Posterior vena cava (tissue), 2 donors: ENCODE data around the gene FRMD8. TPM values are rescaled to one million over a fixed set of nuclear protein-coding genes. Genes with fewer than 3 reads are reported as not detected.
"Not testable (repeated sequence)": the region's sequence is repeated elsewhere in the genome, so short reads cannot be mapped to it uniquely, and the experiment has no call there.

Source experiments
- DNase-seq: peaks from one replicate; pipeline ENCODE4 v3.0.0-alpha.2; 2020; ENCODE audit warnings: low spot score
- intact Hi-C, 2 donors: fragments of 100-400 bp; cut with DNase I; formaldehyde crosslinking; loops; one replicate each; pipeline versions ENCODE4 v1.14.1 to v1.14.2; 2022 to 2023
- total RNA-seq, 2 donors: library from RNA; stranded (reverse); fragmentation: NEBNext Ultra II Directional; extraction: Animal tissue kit (Norgen Biotek cat#: 25700); gene quantifications; one replicate each; pipeline ENCODE4 v1.2.1, GENCODE V29; 2021
- donor health status: DM: yes; HTN: yes; CAD: no.
- donor health status: DM: yes; HTN: yes; CAD: no.

Gene FRMD8
- total RNA-seq, 2 donors from 2014 or later, result 19.0 to 20.7 TPM

DNA sequence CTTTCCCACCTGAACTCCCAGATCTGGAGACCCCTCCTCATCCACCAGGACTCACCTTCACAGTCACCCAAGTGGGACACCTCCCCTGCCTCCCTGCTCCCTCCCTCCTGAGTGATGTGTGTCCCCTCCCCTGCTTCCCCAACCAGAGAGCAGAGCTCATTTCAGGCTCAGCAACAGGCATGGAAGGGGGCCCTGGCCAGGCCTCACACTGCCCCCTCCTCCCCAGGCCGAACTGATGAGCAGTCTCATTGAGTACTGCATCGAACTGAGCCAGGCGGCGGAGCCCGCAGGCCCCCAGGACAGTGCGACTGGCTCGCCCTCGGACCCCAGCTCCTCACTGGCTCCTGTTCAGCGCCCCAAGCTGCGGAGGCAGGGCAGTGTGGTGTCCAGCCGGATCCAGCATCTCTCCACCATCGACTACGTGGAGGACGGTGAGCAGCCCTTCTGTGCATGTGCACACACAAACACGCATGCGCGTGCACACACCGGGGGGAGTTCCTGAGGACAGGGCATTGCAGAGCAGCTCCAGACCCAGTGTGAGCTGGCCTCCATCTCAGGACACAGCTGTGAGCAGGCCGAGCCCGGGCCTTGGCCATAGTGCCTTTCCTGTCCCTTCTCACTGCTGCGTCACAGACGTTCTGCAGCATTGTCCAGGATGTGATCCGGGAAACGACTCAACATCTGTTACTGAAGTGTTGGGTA lies 18.4 kb downstream of the FRMD8 start:
- no peak for DNase-seq
- intact Hi-C loops, result no loop called here

DNA sequence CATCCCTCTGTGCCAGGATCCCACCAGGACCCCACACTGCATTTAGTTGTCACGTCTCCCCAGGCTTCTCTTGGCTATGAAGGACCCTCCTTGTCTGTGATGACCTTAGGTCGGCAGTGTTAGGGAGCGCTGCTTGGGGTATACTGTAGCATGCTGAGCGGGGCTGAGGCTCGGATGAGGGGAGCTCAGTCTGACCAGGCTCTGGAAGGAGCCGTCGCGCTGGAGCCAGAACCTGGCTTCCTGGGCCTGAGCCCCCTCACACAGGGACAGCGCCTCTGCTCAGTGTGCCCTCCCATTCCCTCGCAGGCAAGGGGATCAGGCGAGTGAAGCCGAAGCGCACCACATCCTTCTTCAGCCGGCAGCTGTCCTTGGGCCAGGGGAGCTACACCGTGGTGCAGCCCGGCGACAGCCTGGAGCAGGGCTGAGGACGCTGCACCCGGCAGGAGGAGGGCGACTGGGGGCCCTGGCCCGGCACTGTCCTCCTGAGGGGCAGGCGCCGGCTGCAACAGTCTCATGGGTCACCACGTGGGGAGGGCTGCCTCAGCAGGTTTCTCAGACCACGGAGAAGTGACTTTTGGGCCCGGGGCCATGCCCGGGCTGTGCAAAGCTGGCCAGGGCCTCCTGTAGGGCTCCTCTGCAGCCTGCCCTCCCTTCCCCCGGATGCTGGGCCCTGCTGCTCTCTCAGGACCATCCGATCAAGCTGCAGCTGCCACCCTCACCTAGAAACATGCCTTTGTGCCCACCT lies 24.7 kb downstream of the FRMD8 start:
- intact Hi-C loops, result no loop called here
- peak; percentile 72 for DNase-seq

- intact Hi-C loops, result no loop called here
- peak; percentile 58 for DNase-seq
Observed at GRCh38 chr11:65411681-65412070, 25.2 kb downstream of the FRMD8 start.

DNA sequence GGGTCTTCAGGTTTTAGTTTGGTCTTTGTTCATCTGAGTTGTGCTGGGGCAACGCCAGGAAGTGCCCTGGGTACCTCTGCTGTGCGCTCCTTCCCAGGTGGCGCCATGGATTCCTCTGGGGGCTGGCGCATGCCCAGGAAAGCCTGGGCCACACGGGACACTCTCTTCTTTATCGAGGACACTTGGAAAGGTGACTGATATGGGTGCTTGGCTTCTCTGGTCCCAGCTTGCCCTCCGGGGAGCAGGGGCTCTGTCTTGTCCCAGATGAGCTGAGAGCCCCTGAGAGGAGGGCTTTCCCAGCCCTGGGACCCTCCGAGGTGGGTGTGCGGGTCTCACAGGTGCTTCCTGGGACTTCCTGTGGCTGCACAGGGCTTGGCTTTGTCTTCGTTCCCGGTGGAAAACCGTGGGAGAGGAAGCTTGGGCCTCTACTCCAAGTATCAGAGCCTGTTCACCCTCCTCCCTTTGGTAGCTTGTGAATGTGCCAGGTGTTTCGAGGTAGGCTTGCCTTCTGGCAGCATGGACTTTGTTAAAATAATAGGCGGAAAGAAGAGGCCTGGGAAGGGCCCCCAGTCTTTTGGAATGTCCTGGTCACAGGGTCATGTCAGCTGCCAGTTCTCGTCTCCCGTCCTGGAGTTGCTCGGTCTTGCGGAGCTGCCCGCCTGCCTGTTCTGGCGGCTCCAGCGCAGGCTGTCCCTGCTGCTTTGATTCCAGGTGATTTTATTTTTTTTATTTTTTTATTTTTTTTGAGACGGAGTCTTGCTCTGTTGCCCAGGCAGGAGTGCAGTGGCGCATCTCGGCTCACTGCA lies 26.0 kb downstream of the FRMD8 start:
- DNase-seq, result peak; percentile 75
- intact Hi-C loops, result no loop called here

DNA sequence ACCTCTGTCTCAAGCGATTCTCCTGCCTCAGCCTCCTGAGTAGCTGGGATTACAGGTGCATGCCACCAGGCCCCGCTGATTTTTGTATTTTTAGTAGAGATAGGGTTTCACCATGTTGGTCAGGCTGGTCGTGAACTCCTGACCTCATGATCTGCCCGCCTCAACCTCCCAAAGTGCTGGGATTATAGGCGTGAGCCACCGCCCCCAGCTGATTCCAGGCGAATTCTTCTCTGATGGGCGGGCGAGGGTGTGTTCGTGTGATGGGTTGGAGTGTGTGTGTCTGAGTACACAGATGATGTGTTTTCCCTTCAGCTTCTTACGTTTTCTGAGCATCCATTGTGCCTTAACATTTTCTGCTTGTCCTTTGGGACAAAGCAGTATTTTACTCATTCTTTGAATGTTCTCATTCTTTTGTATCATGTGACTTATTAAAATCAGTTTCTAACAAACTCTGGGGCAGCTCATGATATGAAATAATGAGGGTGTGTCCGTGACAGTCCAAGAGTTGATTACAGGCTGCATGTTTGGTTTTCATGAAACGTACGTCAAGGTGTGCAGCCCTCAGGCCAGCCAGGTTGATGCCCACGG lies 26.7 kb downstream of the FRMD8 start:
- peak; percentile 73 for DNase-seq
- intact Hi-C loops, result not testable (repeated sequence)

GRCh38 chr11:65414776-65415498 lies 28.5 kb downstream of the FRMD8 start:
- no peak for DNase-seq
- intact Hi-C loops, result no loop called here

- DNase-seq, result peak; percentile 72
- intact Hi-C loops, result loop anchor here (2.0 kb wide), 2 partner anchors 93 to 95 kb away; no protein-coding TSS in a partner anchor
Observed at GRCh38 chr11:65415499-65416340, 29.3 kb downstream of the FRMD8 start.

GRCh38 chr11:65416341-65416824 lies 29.9 kb downstream of the FRMD8 start:
- intact Hi-C loops, result loop anchor here (2.0 kb wide), 2 partner anchors 92 to 94 kb away; no protein-coding TSS in a partner anchor
- peak; percentile 98 for DNase-seq

- intact Hi-C loops, result loop anchor here (2.0 kb wide), 2 partner anchors 92 to 94 kb away; no protein-coding TSS in a partner anchor
- peak; percentile 87 for DNase-seq
Observed at GRCh38 chr11:65416841-65417701, 30.6 kb downstream of the FRMD8 start.

GRCh38 chr11:65417702-65418430 lies 31.4 kb downstream of the FRMD8 start:
- intact Hi-C loops, result loop anchor here (2.0 kb wide), 3 partner anchors 79 to 93 kb away; no protein-coding TSS in a partner anchor
- peak; percentile 85 for DNase-seq

GRCh38 chr11:65418431-65418680 lies 31.9 kb downstream of the FRMD8 start:
- DNase-seq, result no peak
- intact Hi-C loops, result loop anchor here in 1 of 2 donors (2.0 kb wide), 1 partner anchor 78 kb away; no protein-coding TSS in a partner anchor

DNA sequence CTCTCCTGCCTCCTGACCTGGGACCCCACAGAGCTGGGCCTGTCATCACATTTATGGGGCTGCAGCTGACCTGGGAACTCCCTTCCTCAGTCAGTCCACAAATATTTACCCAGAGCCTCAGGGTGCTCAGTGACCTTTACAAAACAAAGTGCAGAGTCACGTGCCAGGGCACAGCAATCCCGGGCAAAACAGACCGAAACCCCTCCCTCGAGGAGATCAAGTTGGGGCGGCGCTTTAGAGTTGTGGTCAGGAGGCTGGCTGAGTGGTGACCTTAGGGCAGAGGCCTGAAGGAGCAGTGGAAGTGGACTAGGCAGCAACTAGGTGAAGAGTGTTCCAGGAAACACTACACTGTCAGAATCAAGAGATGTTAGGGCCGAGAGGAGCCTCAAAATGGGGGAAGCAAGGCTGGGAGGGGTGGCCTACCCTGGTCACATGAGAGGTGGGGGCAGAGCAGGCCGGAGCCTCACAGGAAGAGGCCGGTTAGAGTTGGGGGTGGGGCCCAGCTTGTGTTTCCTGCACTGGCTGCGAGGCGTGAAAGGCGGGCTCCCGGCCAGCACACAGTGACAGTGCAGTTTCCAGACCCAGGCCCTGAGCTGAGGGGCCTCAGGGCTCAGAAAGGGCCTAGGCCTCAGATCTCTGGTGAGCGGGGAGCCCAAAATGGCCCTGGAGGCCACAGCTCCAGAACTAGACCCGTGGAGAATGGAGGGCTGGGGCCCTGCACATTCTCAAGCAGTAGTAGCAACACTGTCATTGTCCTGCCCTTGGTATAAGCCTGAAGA lies 32.4 kb downstream of the FRMD8 start:
- intact Hi-C loops, result loop anchor here in 1 of 2 donors (2.0 kb wide), 1 partner anchor 78 kb away; no protein-coding TSS in a partner anchor
- DNase-seq, result peak; percentile 99

- intact Hi-C loops, result loop anchor here in 1 of 2 donors (2.0 kb wide), 1 partner anchor 77 kb away; no protein-coding TSS in a partner anchor
- DNase-seq, result peak; percentile 81
Observed at GRCh38 chr11:65419460-65419771, 33.0 kb downstream of the FRMD8 start.

- intact Hi-C loops, result loop anchor here in 1 of 2 donors (2.0 kb wide), 1 partner anchor 77 kb away; no protein-coding TSS in a partner anchor
- DNase-seq, result peak; percentile 96
Observed at GRCh38 chr11:65419772-65420481, 33.5 kb downstream of the FRMD8 start.

DNA sequence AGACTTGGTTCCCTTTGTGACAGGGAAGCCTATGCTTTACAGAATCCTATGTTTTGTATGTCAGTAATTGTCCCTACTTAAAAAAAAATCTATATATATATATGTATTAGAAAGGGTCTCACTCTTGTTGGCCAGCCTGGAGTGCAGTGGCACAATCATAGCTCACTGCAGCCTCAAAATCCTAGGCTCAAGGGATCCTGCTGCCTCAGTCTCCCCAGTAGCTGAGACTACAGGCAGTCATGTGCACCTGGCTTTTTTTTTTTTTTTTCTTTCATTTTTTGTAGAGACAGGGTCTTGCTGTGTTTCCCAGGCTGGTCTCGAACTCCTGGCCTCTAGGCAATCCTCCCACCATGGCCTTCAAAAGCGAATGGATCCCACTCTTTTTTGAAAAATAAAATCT lies 34.1 kb downstream of the FRMD8 start:
- no peak for DNase-seq
- intact Hi-C loops, result no loop called here
